Neuronal stem cell (in vitro differentiated cells): Measurements from ENCODE around the gene XPR1.

Experiments used
- DNase-seq: peaks from one replicate; pipeline ENCODE4 v3.0.0-alpha.2; 2013; ENCODE audit warnings: low spot score
- H2AFZ ChIP-seq: one replicate; pipeline ENCODE4 v1.6.1; 2013; ENCODE audit warnings: mild to moderate bottlenecking, low read length, inconsistent platforms
- H2AK5ac ChIP-seq: 2 replicates; pipeline ENCODE4 v1.6.1; 2013; ENCODE audit warnings: low read depth, mild to moderate bottlenecking, inconsistent platforms, low read length, moderate library complexity, mixed read lengths
- H2BK120ac ChIP-seq: 2 replicates; pipeline ENCODE4 v1.6.1; 2013; ENCODE audit warnings: low read depth, mild to moderate bottlenecking, inconsistent platforms, low read length, moderate library complexity, mixed read lengths
- H2BK12ac ChIP-seq: one replicate; pipeline ENCODE4 v1.6.1; 2013; ENCODE audit warnings: low read length, inconsistent platforms
- H2BK15ac ChIP-seq: 2 replicates; pipeline ENCODE4 v1.6.1; 2013; ENCODE audit warnings: mild to moderate bottlenecking, low read length, inconsistent platforms, mixed read lengths
- H2BK5ac ChIP-seq: one replicate; pipeline ENCODE4 v1.6.1; 2013; ENCODE audit warnings: inconsistent platforms, mild to moderate bottlenecking, low read length, moderate library complexity
- H3K14ac ChIP-seq: one replicate; pipeline ENCODE4 v1.6.1; 2013; ENCODE audit warnings: low read length, inconsistent platforms
- H3K18ac ChIP-seq: 2 replicates; pipeline ENCODE4 v1.6.1; 2013; ENCODE audit warnings: low read length, inconsistent platforms
- H3K23ac ChIP-seq: 2 replicates; pipeline ENCODE4 v1.6.1; 2013; ENCODE audit warnings: low read depth, mild to moderate bottlenecking, mixed read lengths, low read length, inconsistent platforms; ENCODE audit not compliant: poor library complexity
- H3K27ac ChIP-seq: replicated peaks from 3 replicates; pipeline ENCODE4 v1.5.1; 2013; ENCODE audit warnings: low read length, inconsistent platforms
- H3K27me3 ChIP-seq, 3 experiments: 2 replicates each; pipeline ENCODE4 v1.6.1; 2013; ENCODE audit warnings: low read length in 3 of 3, mild to moderate bottlenecking in 2 of 3, inconsistent platforms in 1 of 3, low read depth in 1 of 3, mixed read lengths in 1 of 3, moderate library complexity in 1 of 3; ENCODE audit not compliant: control insufficient read depth in 3 of 3, insufficient read depth in 3 of 3
- H3K36me3 ChIP-seq, 2 donors: replicated peaks in 1 of 2; 2 replicates each; pipeline ENCODE4 v1.6.1; 2013; ENCODE audit warnings: low read length in 2 of 2; ENCODE audit not compliant: control insufficient read depth in 2 of 2, insufficient read depth in 2 of 2
- H3K4ac ChIP-seq: 2 replicates; pipeline ENCODE4 v1.6.1; 2013; ENCODE audit warnings: inconsistent platforms, mild to moderate bottlenecking, low read length, moderate library complexity
- H3K4me1 ChIP-seq, 2 donors: 1 replicate in 1 of 2; 2 replicates in 1 of 2; pipeline ENCODE4 v1.6.1; 2013; ENCODE audit warnings: low read length in 2 of 2, low read depth in 1 of 2; ENCODE audit not compliant: control insufficient read depth in 2 of 2, insufficient read depth in 1 of 2
- H3K4me2 ChIP-seq: one replicate; pipeline ENCODE4 v1.6.1; 2013; ENCODE audit warnings: mild to moderate bottlenecking, low read length, inconsistent platforms; ENCODE audit not compliant: insufficient read depth, poor library complexity, severe bottlenecking
- H3K4me3 ChIP-seq, 2 donors: 2 replicates each; pipeline ENCODE4 v1.5.1; 2013; ENCODE audit warnings: low read length in 2 of 2, mild to moderate bottlenecking in 2 of 2, inconsistent platforms in 1 of 2, moderate library complexity in 1 of 2
- H3K79me1 ChIP-seq: one replicate; pipeline ENCODE4 v1.6.1; 2013; ENCODE audit warnings: low read depth, mild to moderate bottlenecking, inconsistent platforms, low read length, moderate library complexity
- H3K9ac ChIP-seq: one replicate; pipeline ENCODE4 v1.6.1; 2013; ENCODE audit warnings: mild to moderate bottlenecking, low read depth, low read length, inconsistent platforms; ENCODE audit not compliant: poor library complexity
- H3K9me3 ChIP-seq, 2 donors: replicated peaks in 1 of 2; 2 replicates each; pipeline versions ENCODE3 to v1.6.1; 2013; ENCODE audit warnings: low read length in 2 of 2, mild to moderate bottlenecking in 2 of 2, inconsistent platforms in 1 of 2, low read depth in 1 of 2, mixed read lengths in 1 of 2, moderate library complexity in 1 of 2; ENCODE audit not compliant: control insufficient read depth in 2 of 2, insufficient read depth in 1 of 2
- H4K8ac ChIP-seq: one replicate; pipeline ENCODE4 v1.6.1; 2013; ENCODE audit warnings: low read depth, mild to moderate bottlenecking, inconsistent platforms, low read length, moderate library complexity
- H4K91ac ChIP-seq: one replicate; pipeline ENCODE4 v1.6.1; 2013; ENCODE audit warnings: low read length, low read depth, mild to moderate bottlenecking, inconsistent platforms; ENCODE audit not compliant: poor library complexity
- WGBS, 2 donors: extraction: QIAGEN DNeasy Blood & Tissue Kit; methylation state at CpG; one replicate each; pipeline ENCODE4 v1.1.7; 2013; ENCODE audit warnings: missing lambda C conversion rate in 2 of 2, mixed read lengths in 1 of 2; ENCODE audit not compliant: insufficient read length in 2 of 2, insufficient replicate concordance in 1 of 2; ENCODE audit errors: extremely low coverage in 2 of 2; 5-methylcytosine and 5-hydroxymethylcytosine counted together

Gene XPR1

DNA sequence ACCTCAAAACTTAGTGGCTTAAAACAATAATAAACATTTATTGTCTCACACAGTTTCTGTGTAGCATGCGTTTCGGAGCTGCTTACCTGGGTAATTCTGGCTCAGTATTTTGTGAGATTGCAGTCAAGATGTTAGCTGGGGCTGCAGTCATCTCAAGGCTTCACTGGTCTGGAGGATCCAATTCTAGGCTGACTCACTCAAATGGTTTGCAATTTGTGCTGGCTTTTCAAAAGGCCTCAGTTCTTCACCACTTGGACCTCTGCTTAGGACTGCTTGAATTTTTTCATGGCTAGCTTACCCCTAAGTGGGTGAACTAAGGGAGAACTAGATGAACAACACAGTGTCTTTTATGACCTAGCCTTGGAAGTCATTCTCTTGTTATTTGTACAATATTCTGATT is 21.0 kb downstream of the XPR1 start:
- no peak overlapping the region for H2BK120ac ChIP-seq
- H3K27ac ChIP-seq: no peak overlapping the region
- H2BK5ac ChIP-seq: no peak overlapping the region
- H3K18ac ChIP-seq: no peak overlapping the region
- no peak for DNase-seq
- no peak overlapping the region for H2AFZ ChIP-seq
- H3K4me2 ChIP-seq: no peak overlapping the region
- no peak overlapping the region for H2BK12ac ChIP-seq
- no peak overlapping the region for H3K14ac ChIP-seq
- H3K4ac ChIP-seq: no peak overlapping the region
- H2BK15ac ChIP-seq: no peak overlapping the region
- no peak overlapping the region for H4K91ac ChIP-seq
- H3K36me3 ChIP-seq: no peaks in the 10 kb centered on the region
- no peaks in the 10 kb centered on the region for H3K27me3 ChIP-seq
- no peak overlapping the region for H3K4me3 ChIP-seq
- no peak overlapping the region for H4K8ac ChIP-seq
- WGBS, 2 donors: no CpG with 5 or more reads among the region's 2 CpGs
- H3K9me3 ChIP-seq: peaks cover 0 to 10% of the 10 kb centered on the region in 2 donors
- H3K23ac ChIP-seq: no peak overlapping the region
- no peak overlapping the region for H2AK5ac ChIP-seq
- no peak overlapping the region for H3K9ac ChIP-seq
- H3K79me1 ChIP-seq: no peaks in the 10 kb centered on the region
- H3K4me1 ChIP-seq: no peaks in the 10 kb centered on the region

DNA sequence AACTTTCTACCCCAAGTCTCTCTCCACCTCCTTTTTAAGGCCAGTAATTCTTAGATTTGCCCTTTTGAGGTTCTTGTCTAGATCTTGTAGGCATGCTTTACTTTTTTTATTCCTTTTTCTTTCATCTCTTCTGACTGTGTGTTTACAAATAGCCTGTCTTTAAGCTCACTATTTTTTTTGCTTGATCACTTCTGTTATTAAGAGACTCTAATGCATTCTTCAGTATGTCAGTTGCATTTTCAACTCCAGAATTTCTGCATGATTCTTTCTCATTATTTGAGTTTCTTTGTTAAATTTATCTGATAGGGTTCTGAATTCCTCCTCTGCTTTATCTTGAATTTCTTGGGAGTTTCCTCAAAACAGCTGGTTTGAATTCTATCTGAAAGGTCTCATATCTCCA is 30.9 kb downstream of the XPR1 start:
- H3K9me3 ChIP-seq: peaks cover 7 to 65% of the 10 kb centered on the region in 2 donors
- H3K36me3 ChIP-seq: peaks cover 6 to 16% of the 10 kb centered on the region in 2 donors
- H3K79me1 ChIP-seq: peaks cover 2% of the 10 kb centered on the region
- H4K91ac ChIP-seq: no peak overlapping the region
- no peak overlapping the region for H2BK5ac ChIP-seq
- no peak overlapping the region for H3K23ac ChIP-seq
- H3K27me3 ChIP-seq: no peaks in the 10 kb centered on the region
- no peak overlapping the region for H3K27ac ChIP-seq
- H3K4ac ChIP-seq: no peak overlapping the region
- H2AFZ ChIP-seq: no peak overlapping the region
- no peak overlapping the region for H2AK5ac ChIP-seq
- H4K8ac ChIP-seq: no peak overlapping the region
- no peak overlapping the region for H2BK120ac ChIP-seq
- H3K4me2 ChIP-seq: no peak overlapping the region
- H3K18ac ChIP-seq: no peak overlapping the region
- no peak overlapping the region for H3K14ac ChIP-seq
- no peaks in the 10 kb centered on the region for H3K4me1 ChIP-seq
- H2BK12ac ChIP-seq: no peak overlapping the region
- no peak overlapping the region for H3K9ac ChIP-seq
- H3K4me3 ChIP-seq: no peak overlapping the region
- DNase-seq: no peak
- H2BK15ac ChIP-seq: no peak overlapping the region

DNA sequence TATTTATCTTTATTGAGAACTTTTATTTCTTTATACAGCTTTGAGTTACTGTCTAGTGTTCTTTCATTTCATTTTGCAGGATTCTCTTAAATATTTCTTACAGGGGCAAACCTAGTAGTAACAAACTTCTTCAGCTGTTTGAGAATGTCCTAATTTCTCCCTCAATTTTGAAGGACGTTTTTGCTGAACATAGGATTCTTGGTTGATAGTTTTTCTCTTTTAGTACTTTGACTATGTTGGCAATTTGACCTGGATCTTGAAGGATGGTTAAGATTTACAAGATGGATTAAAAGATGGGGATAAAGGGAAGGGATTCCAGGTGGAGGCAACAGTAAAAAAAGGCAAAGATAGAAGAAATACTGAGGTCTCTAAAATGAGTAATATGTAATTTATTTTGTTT is 38.9 kb downstream of the XPR1 start:
- no peak overlapping the region for H2BK15ac ChIP-seq
- no peak overlapping the region for H2BK5ac ChIP-seq
- H3K79me1 ChIP-seq: no peaks in the 10 kb centered on the region
- H3K14ac ChIP-seq: no peak overlapping the region
- no peak for DNase-seq
- H3K4me3 ChIP-seq: no peak overlapping the region
- H3K23ac ChIP-seq: no peak overlapping the region
- no peak overlapping the region for H2BK12ac ChIP-seq
- H3K9me3 ChIP-seq: peaks cover 0 to 38% of the 10 kb centered on the region in 2 donors
- H2BK120ac ChIP-seq: no peak overlapping the region
- H3K4me2 ChIP-seq: no peak overlapping the region
- H3K27ac ChIP-seq: no peak overlapping the region
- H4K8ac ChIP-seq: no peak overlapping the region
- no peak overlapping the region for H3K9ac ChIP-seq
- H3K18ac ChIP-seq: no peak overlapping the region
- no peak overlapping the region for H2AK5ac ChIP-seq
- H4K91ac ChIP-seq: no peak overlapping the region
- H3K27me3 ChIP-seq: no peaks in the 10 kb centered on the region
- H3K4me1 ChIP-seq: no peaks in the 10 kb centered on the region
- H3K36me3 ChIP-seq: no peaks in the 10 kb centered on the region
- WGBS, 2 donors: no CpG with 5 or more reads among the region's 1 CpG
- H2AFZ ChIP-seq: no peak overlapping the region
- no peak overlapping the region for H3K4ac ChIP-seq

DNA sequence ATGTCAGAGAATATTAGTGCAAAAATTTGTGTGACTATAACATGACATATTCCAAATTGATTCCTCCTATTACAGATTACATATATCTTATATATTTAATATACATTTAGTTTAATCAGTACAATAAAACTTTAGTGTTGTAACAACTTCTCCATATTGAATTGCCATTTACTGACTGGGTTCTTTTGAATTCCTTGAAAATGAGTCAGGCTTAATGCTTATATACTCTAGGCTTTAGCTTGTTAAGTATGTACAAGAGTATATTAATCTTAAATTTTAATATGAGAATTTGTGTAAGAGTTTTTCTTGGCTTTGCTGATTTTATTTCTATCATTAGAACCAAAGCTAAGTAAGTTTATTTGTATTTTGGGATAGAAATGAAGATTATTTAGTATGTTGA is 40.3 kb downstream of the XPR1 start:
- Histone ChIP-seq H4K8ac (no peak overlapping the region), H3K4me3 (no peak overlapping the region), H3K23ac (no peak overlapping the region), H3K36me3 (no peaks in the 10 kb centered on the region), H2BK120ac (no peak overlapping the region), H2BK15ac (no peak overlapping the region), H3K4me2 (no peak overlapping the region), H2AK5ac (no peak overlapping the region), H3K4ac (no peak overlapping the region), H3K79me1 (no peaks in the 10 kb centered on the region), H3K27me3 (no peaks in the 10 kb centered on the region), H2BK5ac (no peak overlapping the region), H2BK12ac (no peak overlapping the region), H3K9me3 (peaks cover 0 to 29% of the 10 kb centered on the region in 2 donors), H3K4me1 (no peaks in the 10 kb centered on the region), H4K91ac (no peak overlapping the region), H3K18ac (no peak overlapping the region), H3K27ac (no peak overlapping the region), H3K9ac (no peak overlapping the region), H2AFZ (no peak overlapping the region), H3K14ac (no peak overlapping the region)
- no peak for DNase-seq
